Fibroblast of villous mesenchyme (primary cell): Measurements from ENCODE around the gene LCP2. TPM values are rescaled to one million over a fixed set of nuclear protein-coding genes. Genes with fewer than 3 reads are reported as not detected.

ENCODE experiments used
- DNase-seq: peaks from one replicate; pipeline ENCODE4 v3.0.0-alpha.2; 2010; ENCODE audit warnings: low read depth
- H3K4me3 ChIP-seq: 2 replicates; pipeline ENCODE4 v1.5.1; 2011; ENCODE audit warnings: low read depth, mild to moderate bottlenecking, low read length
- CTCF ChIP-seq: IDR thresholded peaks from 2 replicates; pipeline ENCODE4 v1.5.1; 2012; ENCODE audit warnings: low read depth, mild to moderate bottlenecking, low read length; ENCODE audit not compliant: insufficient read depth
- total RNA-seq: library from RNA; depleted of rRNA; stranded (reverse); fragments of >200 nt; gene quantifications from 2 replicates; pipeline ENCODE4 v1.2.3, GENCODE V29; 2012

LCP2 gene
- total RNA-seq, 1 donor, result not detected

DNA sequence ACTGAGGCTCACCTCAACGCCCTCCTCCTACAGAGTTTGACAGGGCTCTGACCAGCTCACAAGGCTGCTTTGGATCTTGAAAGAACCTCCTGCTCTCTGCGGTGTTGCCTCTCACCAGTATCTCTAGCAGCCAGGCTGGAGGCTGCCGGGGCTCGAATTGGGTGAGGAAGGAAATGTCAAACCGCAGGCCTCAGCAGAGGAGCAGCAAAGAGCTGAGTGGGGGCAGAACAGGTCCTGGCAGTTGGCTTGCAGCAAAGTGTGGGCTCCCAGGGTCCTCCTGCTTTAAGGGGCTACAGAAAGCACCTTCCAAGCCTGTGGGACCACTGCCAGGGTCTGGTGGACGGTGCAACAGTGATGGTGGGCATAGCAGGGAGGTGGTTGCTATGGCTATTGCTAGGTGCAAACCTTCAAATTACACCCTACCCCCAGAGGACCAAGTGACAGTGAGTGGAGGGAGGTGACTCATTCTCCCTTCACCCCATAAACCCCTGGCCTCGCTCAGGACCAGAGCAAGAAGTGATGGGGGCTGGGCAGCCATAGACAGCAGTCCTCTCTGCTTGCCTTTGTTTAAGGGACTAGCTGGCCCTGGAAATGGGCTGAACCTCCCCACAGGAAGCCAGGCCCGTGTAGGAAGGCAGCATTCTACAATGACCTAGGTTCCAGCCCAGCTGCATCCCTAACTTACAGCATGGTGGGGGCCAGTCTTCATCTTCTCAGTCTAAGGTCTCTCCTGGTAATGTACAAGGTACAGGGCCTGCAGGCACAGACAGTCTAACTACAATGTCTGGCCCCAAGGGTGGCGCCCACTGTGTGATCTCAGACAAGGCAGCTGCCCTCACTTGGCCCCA lies 18.7 kb downstream of the LCP2 start:
- DNase-seq, result no peak

GRCh38 chr5:170277867-170278281 lies 19.7 kb downstream of the LCP2 start:
- H3K4me3 ChIP-seq, result no peak overlapping the region
- DNase-seq, result no peak
- TF ChIP-seq CTCF, result no peak

More for the DNA sequence above, 18.7 kb downstream of the LCP2 start:
- TF ChIP-seq CTCF, result no peak
- no peak overlapping the region for H3K4me3 ChIP-seq

GRCh38 chr5:170276140-170276539 lies 21.4 kb downstream of the LCP2 start:
- no peak overlapping the region for H3K4me3 ChIP-seq
- no peak for DNase-seq
- TF ChIP-seq CTCF, result no peak

DNA sequence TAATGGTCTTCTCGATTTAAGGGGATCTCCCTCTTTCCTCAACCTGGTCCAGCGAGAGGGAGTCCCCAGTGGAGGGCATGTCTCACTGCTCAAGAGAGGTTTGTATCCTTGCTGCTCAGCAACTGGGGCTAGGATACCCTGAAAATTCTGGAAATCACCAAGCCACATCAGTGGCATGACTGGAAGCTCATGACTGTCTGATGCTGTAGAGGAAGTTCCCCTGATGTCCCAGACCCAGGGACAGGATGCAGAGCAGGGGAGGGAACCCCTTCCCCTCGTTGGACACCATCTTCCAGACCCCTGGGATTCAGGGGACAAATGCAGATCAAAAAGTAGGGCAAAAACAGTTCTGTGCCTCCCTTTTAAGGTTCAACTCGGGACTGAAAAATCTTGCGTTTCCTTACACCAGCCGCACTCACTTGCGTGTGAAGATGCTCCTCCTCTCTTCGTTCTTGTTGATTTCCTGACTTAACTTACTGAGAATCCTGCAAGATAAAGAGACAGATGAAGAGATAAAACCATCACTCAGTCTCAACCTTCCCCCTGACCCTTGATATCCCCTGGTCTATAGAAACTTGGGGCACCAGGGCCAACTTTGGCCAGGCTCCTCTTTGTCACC lies 22.1 kb downstream of the LCP2 start:
- no peak for DNase-seq
- TF ChIP-seq CTCF, result no peak

GRCh38 chr5:170273968-170274710 lies 23.4 kb downstream of the LCP2 start:
- DNase-seq, result peak; percentile 24
- H3K4me3 ChIP-seq, result no peak overlapping the region
- TF ChIP-seq CTCF, result peak; percentile 36

More for the DNA sequence above, 22.1 kb downstream of the LCP2 start:
- H3K4me3 ChIP-seq, result no peak overlapping the region

- TF ChIP-seq CTCF, result no peak
- no peak for DNase-seq
These were observed 27.1 kb downstream of the LCP2 start for GRCh38 chr5:170270293-170271069.

More at GRCh38 chr5:170270293-170271069, 27.1 kb downstream of the LCP2 start:
- no peak overlapping the region for H3K4me3 ChIP-seq
